CD8-positive, alpha-beta memory T cell (primary cell): ENCODE data around the gene MAG. TPM values are rescaled to one million over a fixed set of nuclear protein-coding genes. Genes with fewer than 3 reads are reported as not detected.

ENCODE experiments used
- CTCF ChIA-PET: fragments of 350-600 bp; sonication (Branson Sonifier 250); formaldehyde crosslinking; loops from one replicate; lab custom pipeline; 2021; ENCODE audit warnings: antibody characterized with exemption; lab: Charles Lee
- POLR2A ChIA-PET: fragments of 350-600 bp; sonication (Branson Sonifier 250); formaldehyde crosslinking; loops from one replicate; lab custom pipeline; 2021; ENCODE audit warnings: antibody characterized with exemption; lab: Charles Lee
- DNase-seq, 5 donors: peaks; one replicate each; pipeline versions ENCODE4 v3.0.0 to v3.0.0-alpha.2; 2020 to 2022; ENCODE audit warnings: mixed read lengths in 1 of 5
- H3K27ac ChIP-seq: one replicate; pipeline ENCODE4 v1.7.0; 2013; ENCODE audit warnings: low read depth, mild to moderate bottlenecking, low read length, moderate library complexity
- H3K27me3 ChIP-seq: 2 replicates; pipeline ENCODE4 v1.7.0; 2013; ENCODE audit warnings: low read length, mild to moderate bottlenecking; ENCODE audit not compliant: insufficient read depth, poor library complexity, severe bottlenecking
- H3K36me3 ChIP-seq: 2 replicates; pipeline ENCODE4 v1.7.0; 2013; ENCODE audit warnings: mild to moderate bottlenecking, low read length, moderate library complexity; ENCODE audit not compliant: insufficient read depth
- H3K4me1 ChIP-seq: 2 replicates; pipeline ENCODE4 v1.7.0; 2013; ENCODE audit warnings: mild to moderate bottlenecking, low read length, moderate library complexity; ENCODE audit not compliant: insufficient read depth
- H3K4me3 ChIP-seq: 2 replicates; pipeline ENCODE4 v1.7.0; 2013; ENCODE audit warnings: mild to moderate bottlenecking, low read length
- H3K9me3 ChIP-seq: 2 replicates; pipeline ENCODE4 v1.7.0; 2013; ENCODE audit warnings: mild to moderate bottlenecking, low read length
- H3K27ac Mint-ChIP-seq, 8 donors: one replicate each; pipeline ENCODE4 v1.8.0; 2020 to 2021; ENCODE audit warnings: mixed read lengths in 8 of 8, mild to moderate bottlenecking in 6 of 8, inconsistent platforms in 3 of 8, moderate library complexity in 3 of 8
- H3K27me3 Mint-ChIP-seq, 2 donors: one replicate each; pipeline ENCODE4 v1.8.0; 2020 to 2021; ENCODE audit warnings: mixed read lengths in 2 of 2, mild to moderate bottlenecking in 1 of 2, moderate library complexity in 1 of 2
- H3K36me3 Mint-ChIP-seq, 3 donors: one replicate each; pipeline ENCODE4 v1.8.0; 2020 to 2021; ENCODE audit warnings: mixed read lengths in 3 of 3, inconsistent platforms in 1 of 3, mild to moderate bottlenecking in 1 of 3
- H3K4me1 Mint-ChIP-seq, 3 donors: one replicate each; pipeline ENCODE4 v1.8.0; 2020 to 2021; ENCODE audit warnings: mixed read lengths in 3 of 3, inconsistent platforms in 1 of 3, mild to moderate bottlenecking in 1 of 3
- H3K4me3 Mint-ChIP-seq, 7 donors: one replicate each; pipeline ENCODE4 v1.8.0; 2020 to 2021; ENCODE audit warnings: mixed read lengths in 7 of 7, mild to moderate bottlenecking in 6 of 7, moderate library complexity in 4 of 7, inconsistent platforms in 2 of 7
- H3K9me3 Mint-ChIP-seq, 5 donors: one replicate each; pipeline ENCODE4 v1.8.0; 2020 to 2022; ENCODE audit warnings: mixed read lengths in 5 of 5, mild to moderate bottlenecking in 3 of 5, moderate library complexity in 2 of 5, inconsistent platforms in 1 of 5
- polyA plus RNA-seq: library from polyadenylated mRNA; unstranded; fragments of 300-500 nt; fragmentation: Illumina TruSeq; gene quantifications from one replicate; pipeline ENCODE4 v1.2.3, GENCODE V29; 2021
- total RNA-seq, 2 experiments: library from RNA; stranded (reverse); gene quantifications; one replicate each; pipeline ENCODE4 v1.2.3, GENCODE V29; 2021

The MAG gene
- total and polyA plus RNA-seq, 3 experiments from 2014 or later: 0.36 TPM; not detected in 2

DNA sequence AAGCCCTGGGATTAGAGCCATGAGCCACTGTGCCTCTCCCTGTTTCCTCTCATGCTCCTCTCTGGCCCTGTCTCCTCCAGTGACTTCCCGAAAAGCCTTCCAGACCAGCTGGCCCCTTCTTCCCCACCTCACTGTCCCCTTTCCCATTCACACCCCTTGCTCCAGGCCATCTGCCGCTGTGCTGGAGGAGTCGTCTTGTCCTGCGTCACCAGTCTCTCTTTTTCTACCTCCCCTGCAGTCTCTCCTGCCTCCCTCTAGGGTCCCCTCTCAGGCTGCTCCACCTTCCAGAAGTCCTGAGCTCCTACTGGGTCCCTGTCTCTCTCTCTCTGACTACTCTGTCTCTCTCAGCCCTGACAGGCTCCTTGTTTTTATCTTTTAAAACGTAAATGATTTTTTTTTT is 50.5 kb downstream of the MAG start:
- Mint-ChIP-seq H3K9me3 (peaks cover 0 to 2% (median 0%) of the 10 kb centered on the region in 5 donors), H3K4me3 (no peak overlapping the region), H3K27ac (peak overlapping the region in 2 of 8 donors; percentile 48 to 80), H3K4me1 (peaks cover 19% of the 10 kb centered on the region in 3 donors), H3K36me3 (no peaks in the 10 kb centered on the region), H3K27me3 (peaks cover 8 to 24% of the 10 kb centered on the region in 2 donors)
- ChIA-PET CTCF (interaction anchor here (1.0 to 1.5 kb wide), 2 partner anchors 11 to 126 kb away, joined by 3 to 4 read pairs; no protein-coding TSS in a partner anchor), POLR2A (no interaction called here)
- H3K36me3 ChIP-seq: no peaks in the 10 kb centered on the region
- no peaks in the 10 kb centered on the region for H3K9me3 ChIP-seq
- peaks cover 2% of the 10 kb centered on the region for H3K27me3 ChIP-seq
- no peak for DNase-seq
- H3K27ac ChIP-seq: no peak overlapping the region
- H3K4me1 ChIP-seq: peaks cover 14% of the 10 kb centered on the region
- no peak overlapping the region for H3K4me3 ChIP-seq

GRCh38 chr19:35344511-35345031 is 52.6 kb downstream of the MAG start:
- H3K27me3 Mint-ChIP-seq: peaks cover 8 to 21% of the 10 kb centered on the region in 2 donors
- Histone ChIP-seq H3K4me1 (peaks cover 21% of the 10 kb centered on the region), H3K27ac (no peak overlapping the region), H3K9me3 (no peaks in the 10 kb centered on the region), H3K4me3 (no peak overlapping the region), H3K27me3 (no peaks in the 10 kb centered on the region), H3K36me3 (no peaks in the 10 kb centered on the region)
- CTCF ChIA-PET: interaction anchor here (0.8 to 1.3 kb wide), 2 partner anchors 25 to 150 kb away, joined by 3 to 6 read pairs; no protein-coding TSS in a partner anchor
- DNase-seq: no peak
- no peaks in the 10 kb centered on the region for H3K36me3 Mint-ChIP-seq
- H3K9me3 Mint-ChIP-seq: peaks cover 0 to 2% (median 0%) of the 10 kb centered on the region in 5 donors
- H3K27ac Mint-ChIP-seq: no peak overlapping the region
- H3K4me1 Mint-ChIP-seq: peaks cover 25 to 27% (median 26%) of the 10 kb centered on the region in 3 donors
- no peak overlapping the region for H3K4me3 Mint-ChIP-seq
- POLR2A ChIA-PET: no interaction called here

GRCh38 chr19:35345671-35346111 is 53.7 kb downstream of the MAG start:
- POLR2A ChIA-PET: no interaction called here
- Histone ChIP-seq H3K36me3 (no peaks in the 10 kb centered on the region), H3K27ac (no peak overlapping the region), H3K9me3 (no peaks in the 10 kb centered on the region), H3K27me3 (no peaks in the 10 kb centered on the region), H3K4me1 (peaks cover 21% of the 10 kb centered on the region), H3K4me3 (no peak overlapping the region)
- peaks cover 8 to 21% of the 10 kb centered on the region in 2 donors for H3K27me3 Mint-ChIP-seq
- peak overlapping the region in 1 of 8 donors; percentile 17 for H3K27ac Mint-ChIP-seq
- no peaks in the 10 kb centered on the region for H3K36me3 Mint-ChIP-seq
- DNase-seq: no peak
- CTCF ChIA-PET: no interaction called here
- H3K4me1 Mint-ChIP-seq: peaks cover 25 to 27% (median 26%) of the 10 kb centered on the region in 3 donors
- peak overlapping the region in 2 of 7 donors; percentile 28 to 37 for H3K4me3 Mint-ChIP-seq
- H3K9me3 Mint-ChIP-seq: peaks cover 0 to 2% (median 0%) of the 10 kb centered on the region in 5 donors

DNA sequence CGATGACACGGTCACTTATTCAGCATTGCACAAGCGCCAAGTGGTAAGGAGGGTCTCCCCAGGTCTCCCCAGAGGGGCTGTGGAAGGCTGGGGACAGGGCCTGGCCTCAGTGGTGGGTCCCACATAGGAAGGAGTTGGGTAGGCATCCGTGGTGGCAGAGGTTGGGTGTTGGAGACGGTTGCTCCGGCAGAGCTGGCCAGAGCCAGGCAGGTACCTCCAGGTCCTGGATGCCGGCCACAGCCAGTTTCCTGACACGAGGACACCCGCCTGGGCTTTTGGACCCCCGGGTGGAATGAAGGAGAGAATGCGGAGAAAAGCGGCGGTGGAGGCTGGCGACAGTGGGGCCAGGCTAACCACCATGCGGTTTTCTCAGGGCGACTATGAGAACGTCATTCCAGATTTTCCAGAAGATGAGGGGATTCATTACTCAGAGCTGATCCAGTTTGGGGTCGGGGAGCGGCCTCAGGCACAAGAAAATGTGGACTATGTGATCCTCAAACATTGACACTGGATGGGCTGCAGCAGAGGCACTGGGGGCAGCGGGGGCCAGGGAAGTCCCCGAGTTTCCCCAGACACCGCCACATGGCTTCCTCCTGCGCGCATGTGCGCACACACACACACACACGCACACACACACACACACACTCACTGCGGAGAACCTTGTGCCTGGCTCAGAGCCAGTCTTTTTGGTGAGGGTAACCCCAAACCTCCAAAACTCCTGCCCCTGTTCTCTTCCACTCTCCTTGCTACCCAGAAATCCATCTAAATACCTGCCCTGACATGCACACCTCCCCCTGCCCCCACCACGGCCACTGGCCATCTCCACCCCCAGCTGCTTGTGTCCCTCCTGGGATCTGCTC is 54.5 kb downstream of the MAG start:
- H3K36me3 ChIP-seq: no peaks in the 10 kb centered on the region

DNA sequence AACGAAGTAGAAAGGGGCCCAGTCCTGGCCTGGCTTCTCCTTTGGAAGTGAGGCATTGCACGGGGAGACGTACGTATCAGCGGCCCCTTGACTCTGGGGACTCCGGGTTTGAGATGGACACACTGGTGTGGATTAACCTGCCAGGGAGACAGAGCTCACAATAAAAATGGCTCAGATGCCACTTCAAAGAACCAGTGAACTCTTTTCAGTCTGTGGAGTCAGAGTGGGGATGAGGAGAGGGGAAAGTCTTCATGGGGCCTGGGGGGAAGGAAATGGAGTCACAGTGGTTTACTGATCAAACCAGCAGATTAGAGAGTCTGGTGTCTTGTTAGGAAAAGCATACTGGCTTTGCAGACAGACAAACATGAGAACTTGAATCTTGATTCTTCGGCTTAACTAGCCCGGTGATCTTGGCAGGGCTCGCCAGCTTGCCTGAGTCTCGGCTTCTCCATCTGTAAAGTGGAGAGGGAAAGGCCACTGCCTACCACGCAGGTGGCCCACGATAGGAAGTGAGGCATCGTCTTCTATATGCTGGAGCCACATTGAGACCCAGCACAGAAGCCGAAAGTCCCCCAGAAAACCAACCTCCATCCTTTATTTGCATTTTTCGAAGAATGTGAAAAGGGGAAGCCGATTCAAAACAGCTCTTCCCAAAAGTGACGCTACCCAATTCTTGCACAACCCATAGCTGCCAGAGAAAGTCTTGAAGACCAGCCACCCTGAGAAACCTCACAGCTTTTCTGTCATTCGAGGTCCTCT is 55.4 kb downstream of the MAG start, which contains the start of gene FFAR1:
FFAR1 (plus strand) TSS at position 732 of the 759 bp plus-strand sequence. CDS start 3,650 bp downstream, outside the sequence.
- H3K36me3 Mint-ChIP-seq: no peaks in the 10 kb centered on the region
- POLR2A ChIA-PET: interaction anchor here (0.6 to 0.7 kb wide), 2 partner anchors 79 to 84 kb away, joined by 3 read pairs; no protein-coding TSS in a partner anchor
- CTCF ChIA-PET: interaction anchor here (0.6 to 0.9 kb wide), 2 partner anchors 8 to 121 kb away, joined by 3 read pairs; no protein-coding TSS in a partner anchor
- H3K4me1 ChIP-seq: peaks cover 21% of the 10 kb centered on the region
- peaks cover 8 to 18% of the 10 kb centered on the region in 2 donors for H3K27me3 Mint-ChIP-seq
- H3K4me3 Mint-ChIP-seq: peak within 1 kb of the TSS; percentile 49 to 90 (median 73)
- DNase-seq: peak in 3 of 5 donors; percentile 14 to 58 (median 31)
- H3K4me3 ChIP-seq: peak within 1 kb of the TSS; percentile 26
- H3K9me3 Mint-ChIP-seq: peaks cover 0 to 2% (median 0%) of the 10 kb centered on the region in 5 donors
- no peaks in the 10 kb centered on the region for H3K9me3 ChIP-seq
- H3K27me3 ChIP-seq: no peaks in the 10 kb centered on the region
- peak within 1 kb of the TSS in 7 of 8 donors; percentile 71 to 91 (median 81) for H3K27ac Mint-ChIP-seq
- H3K4me1 Mint-ChIP-seq: peaks cover 25 to 27% (median 26%) of the 10 kb centered on the region in 3 donors
- no peaks in the 10 kb centered on the region for H3K36me3 ChIP-seq
- no peak within 1 kb of the TSS for H3K27ac ChIP-seq

More for the DNA sequence above, 54.5 kb downstream of the MAG start:
- H3K27me3 ChIP-seq: no peaks in the 10 kb centered on the region
- peak; percentile 45 to 83 (median 64) for DNase-seq
- Mint-ChIP-seq H3K4me3 (peak overlapping the region; percentile 49 to 90 (median 64)), H3K4me1 (peaks cover 25 to 27% (median 26%) of the 10 kb centered on the region in 3 donors), H3K27ac (peak overlapping the region in 7 of 8 donors; percentile 71 to 91 (median 81)), H3K27me3 (peaks cover 8 to 21% of the 10 kb centered on the region in 2 donors), H3K9me3 (peaks cover 0 to 2% (median 0%) of the 10 kb centered on the region in 5 donors), H3K36me3 (no peaks in the 10 kb centered on the region)
- CTCF ChIA-PET: no interaction called here
- peak overlapping the region; percentile 26 for H3K4me3 ChIP-seq
- POLR2A ChIA-PET: no interaction called here
- H3K4me1 ChIP-seq: peaks cover 21% of the 10 kb centered on the region
- no peaks in the 10 kb centered on the region for H3K9me3 ChIP-seq
- no peak overlapping the region for H3K27ac ChIP-seq

DNA sequence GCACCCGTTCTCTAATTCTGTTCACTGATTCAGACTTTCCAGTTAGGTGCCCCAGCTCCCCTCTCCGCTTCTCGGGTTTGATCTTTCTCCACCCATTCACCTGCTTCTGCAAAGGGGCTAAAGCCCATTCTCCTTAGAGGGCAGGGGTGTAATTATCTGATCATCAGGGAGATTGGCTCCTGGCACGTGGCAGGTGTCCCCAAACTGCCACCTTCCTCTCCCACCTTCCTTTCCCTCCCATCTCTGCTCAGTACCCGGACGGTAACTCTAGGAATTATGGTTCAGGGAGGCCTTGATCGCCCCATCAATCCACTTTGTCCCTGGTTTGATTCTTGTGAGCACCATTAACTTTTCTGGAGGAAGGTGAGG is 56.0 kb downstream of the MAG start:
- H3K27ac Mint-ChIP-seq: peak overlapping the region in 4 of 8 donors; percentile 66 to 91 (median 80)
- H3K27ac ChIP-seq: no peak overlapping the region
- peaks cover 0 to 2% (median 0%) of the 10 kb centered on the region in 5 donors for H3K9me3 Mint-ChIP-seq

GRCh38 chr19:35348911-35349611 is 57.1 kb downstream of the MAG start:
- peaks cover 29 to 32% (median 32%) of the 10 kb centered on the region in 3 donors for H3K4me1 Mint-ChIP-seq
- H3K4me3 Mint-ChIP-seq: no peak overlapping the region
- Histone ChIP-seq H3K27ac (no peak overlapping the region), H3K27me3 (no peaks in the 10 kb centered on the region), H3K9me3 (no peaks in the 10 kb centered on the region), H3K4me3 (no peak overlapping the region), H3K4me1 (peaks cover 27% of the 10 kb centered on the region), H3K36me3 (no peaks in the 10 kb centered on the region)
- peak overlapping the region in 1 of 8 donors; percentile 36 for H3K27ac Mint-ChIP-seq
- no peaks in the 10 kb centered on the region for H3K36me3 Mint-ChIP-seq
- peaks cover 7 to 11% of the 10 kb centered on the region in 2 donors for H3K27me3 Mint-ChIP-seq
- POLR2A ChIA-PET: no interaction called here
- CTCF ChIA-PET: no interaction called here
- H3K9me3 Mint-ChIP-seq: peaks cover 0 to 2% (median 0%) of the 10 kb centered on the region in 5 donors
- DNase-seq: peak in 1 of 5 donors; percentile 18

More for the DNA sequence above, 56.0 kb downstream of the MAG start:
- DNase-seq: no peak
- ChIA-PET POLR2A (interaction anchor here (0.6 kb wide), 1 partner anchor 85 kb away, joined by 3 read pairs; no protein-coding TSS in a partner anchor), CTCF (interaction anchor here (0.9 kb wide), 1 partner anchor 9 kb away, joined by 3 read pairs; no protein-coding TSS in a partner anchor)
- no peaks in the 10 kb centered on the region for H3K27me3 ChIP-seq
- no peak overlapping the region for H3K4me3 ChIP-seq
- no peaks in the 10 kb centered on the region for H3K36me3 ChIP-seq
- peaks cover 7 to 16% of the 10 kb centered on the region in 2 donors for H3K27me3 Mint-ChIP-seq
- peaks cover 28 to 31% (median 30%) of the 10 kb centered on the region in 3 donors for H3K4me1 Mint-ChIP-seq
- H3K4me3 Mint-ChIP-seq: peak overlapping the region in 4 of 7 donors; percentile 29 to 58 (median 52)
- peaks cover 26% of the 10 kb centered on the region for H3K4me1 ChIP-seq
- H3K36me3 Mint-ChIP-seq: no peaks in the 10 kb centered on the region
- H3K9me3 ChIP-seq: no peaks in the 10 kb centered on the region
